Measurements from ENCODE around the gene GOLGA2. TPM values are rescaled to one million over a fixed set of nuclear protein-coding genes. Genes with fewer than 3 reads are reported as not detected.

GOLGA2 gene, protein sequence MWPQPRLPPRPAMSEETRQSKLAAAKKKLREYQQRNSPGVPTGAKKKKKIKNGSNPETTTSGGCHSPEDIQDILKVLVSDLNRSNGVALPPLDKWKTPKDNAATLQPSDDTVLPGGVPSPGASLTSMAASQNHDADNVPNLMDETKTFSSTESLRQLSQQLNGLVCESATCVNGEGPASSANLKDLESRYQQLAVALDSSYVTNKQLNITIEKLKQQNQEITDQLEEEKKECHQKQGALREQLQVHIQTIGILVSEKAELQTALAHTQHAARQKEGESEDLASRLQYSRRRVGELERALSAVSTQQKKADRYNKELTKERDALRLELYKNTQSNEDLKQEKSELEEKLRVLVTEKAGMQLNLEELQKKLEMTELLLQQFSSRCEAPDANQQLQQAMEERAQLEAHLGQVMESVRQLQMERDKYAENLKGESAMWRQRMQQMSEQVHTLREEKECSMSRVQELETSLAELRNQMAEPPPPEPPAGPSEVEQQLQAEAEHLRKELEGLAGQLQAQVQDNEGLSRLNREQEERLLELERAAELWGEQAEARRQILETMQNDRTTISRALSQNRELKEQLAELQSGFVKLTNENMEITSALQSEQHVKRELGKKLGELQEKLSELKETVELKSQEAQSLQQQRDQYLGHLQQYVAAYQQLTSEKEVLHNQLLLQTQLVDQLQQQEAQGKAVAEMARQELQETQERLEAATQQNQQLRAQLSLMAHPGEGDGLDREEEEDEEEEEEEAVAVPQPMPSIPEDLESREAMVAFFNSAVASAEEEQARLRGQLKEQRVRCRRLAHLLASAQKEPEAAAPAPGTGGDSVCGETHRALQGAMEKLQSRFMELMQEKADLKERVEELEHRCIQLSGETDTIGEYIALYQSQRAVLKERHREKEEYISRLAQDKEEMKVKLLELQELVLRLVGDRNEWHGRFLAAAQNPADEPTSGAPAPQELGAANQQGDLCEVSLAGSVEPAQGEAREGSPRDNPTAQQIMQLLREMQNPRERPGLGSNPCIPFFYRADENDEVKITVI
- total RNA-seq, result 120 TPM
- long read RNA-seq, transcript GOLGA2-210 (2 exons, 428 nt), result major isoform, 6 of 58 reads
- long read RNA-seq, partial matches to known transcripts, result 21 of 58 reads
- long read RNA-seq, other reads (novel, unspliced or antisense), result 31 of 58 reads

DNA sequence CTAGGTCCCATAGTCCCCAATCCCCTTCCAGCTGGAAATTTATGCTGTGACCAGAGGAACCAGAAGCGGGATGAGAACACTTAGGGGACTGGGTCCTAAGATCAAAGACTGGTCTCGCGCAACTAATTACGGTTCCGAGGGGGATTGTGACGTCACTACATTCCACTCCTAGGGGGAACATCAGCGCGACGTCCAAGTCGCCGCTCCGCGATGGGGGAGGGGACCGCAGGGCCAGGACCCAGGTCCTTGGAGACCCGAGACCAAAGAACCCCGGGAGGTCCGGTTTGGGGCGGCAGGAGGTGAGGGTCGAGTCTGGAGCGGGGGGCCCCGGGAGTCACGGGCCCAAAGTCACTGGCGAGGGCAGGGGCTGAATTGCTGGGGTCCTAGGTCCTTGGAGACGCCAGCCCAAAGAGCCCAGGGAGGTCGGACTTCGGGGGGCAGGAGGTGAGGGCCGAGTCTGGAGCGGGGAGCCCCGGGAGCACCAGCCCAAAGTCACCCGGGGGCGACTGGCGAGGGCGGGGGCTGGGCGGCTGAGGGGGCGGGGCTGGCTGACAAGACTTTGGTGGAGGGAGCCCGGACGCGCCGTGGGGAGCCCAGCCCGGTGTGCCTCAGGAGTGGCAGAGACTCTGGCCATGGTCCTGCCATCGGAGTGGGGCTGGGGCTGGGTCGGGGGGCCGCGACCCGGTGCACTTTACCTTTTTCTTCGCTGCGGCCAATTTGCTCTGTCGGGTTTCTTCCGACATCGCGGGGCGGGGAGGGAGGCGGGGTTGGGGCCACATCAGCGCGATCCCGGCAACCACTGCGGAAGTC, at the start of gene GOLGA2:
TSS of gene GOLGA2 (minus strand) at position 810 of the 810 bp plus-strand sequence. CDS start at position 779, 31 bp downstream.
- no peak for DNase-seq (ENCODE audit: low spot score)
- intact Hi-C loops (cut with DNase I), result loop anchor here (5.0 to 10.0 kb wide), 2 partner anchors 47 to 81 kb away; partner anchors contain the start of genes CIZ1, COQ4 and TRUB2

- intact Hi-C loops (cut with DNase I), result loop anchor here (5.0 kb wide), 1 partner anchor 47 kb away; the partner anchor contains the start of genes GOLGA2 and SWI5
- no peak for DNase-seq (ENCODE audit: low spot score)
These were observed 48.6 kb upstream of the GOLGA2 start for GRCh38 chr9:128324401-128324800.

DNA sequence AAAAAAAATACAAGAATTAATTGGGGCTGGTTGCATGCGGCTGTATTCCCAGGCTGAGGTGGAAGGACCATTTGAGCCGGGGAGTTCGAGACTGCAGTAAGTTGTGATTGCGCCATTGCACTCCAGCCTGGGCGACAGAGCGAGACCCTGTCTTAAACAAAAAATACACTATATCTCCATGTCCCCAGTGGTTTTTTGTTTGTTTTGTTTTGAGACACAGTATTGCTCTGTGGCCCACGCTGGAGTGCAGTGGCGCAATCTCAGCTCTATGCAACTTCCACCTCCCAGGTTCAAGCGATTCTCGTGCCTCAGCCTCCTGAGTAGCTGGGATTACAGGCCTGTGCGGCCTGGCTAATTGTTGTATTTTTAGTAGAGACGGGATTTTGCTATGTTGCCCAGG, 48.0 kb upstream of the GOLGA2 start:
- intact Hi-C loops (cut with DNase I), result loop anchor here (5.0 kb wide), 1 partner anchor 46 kb away; the partner anchor contains the start of genes GOLGA2 and SWI5
- no peak for DNase-seq (ENCODE audit: low spot score)

- intact Hi-C loops (cut with DNase I), result loop anchor here (5.0 kb wide), 1 partner anchor 46 kb away; the partner anchor contains the start of genes GOLGA2 and SWI5
- no peak for DNase-seq (ENCODE audit: low spot score)
These were observed 47.5 kb upstream of the GOLGA2 start for GRCh38 chr9:128323212-128323730.

DNA sequence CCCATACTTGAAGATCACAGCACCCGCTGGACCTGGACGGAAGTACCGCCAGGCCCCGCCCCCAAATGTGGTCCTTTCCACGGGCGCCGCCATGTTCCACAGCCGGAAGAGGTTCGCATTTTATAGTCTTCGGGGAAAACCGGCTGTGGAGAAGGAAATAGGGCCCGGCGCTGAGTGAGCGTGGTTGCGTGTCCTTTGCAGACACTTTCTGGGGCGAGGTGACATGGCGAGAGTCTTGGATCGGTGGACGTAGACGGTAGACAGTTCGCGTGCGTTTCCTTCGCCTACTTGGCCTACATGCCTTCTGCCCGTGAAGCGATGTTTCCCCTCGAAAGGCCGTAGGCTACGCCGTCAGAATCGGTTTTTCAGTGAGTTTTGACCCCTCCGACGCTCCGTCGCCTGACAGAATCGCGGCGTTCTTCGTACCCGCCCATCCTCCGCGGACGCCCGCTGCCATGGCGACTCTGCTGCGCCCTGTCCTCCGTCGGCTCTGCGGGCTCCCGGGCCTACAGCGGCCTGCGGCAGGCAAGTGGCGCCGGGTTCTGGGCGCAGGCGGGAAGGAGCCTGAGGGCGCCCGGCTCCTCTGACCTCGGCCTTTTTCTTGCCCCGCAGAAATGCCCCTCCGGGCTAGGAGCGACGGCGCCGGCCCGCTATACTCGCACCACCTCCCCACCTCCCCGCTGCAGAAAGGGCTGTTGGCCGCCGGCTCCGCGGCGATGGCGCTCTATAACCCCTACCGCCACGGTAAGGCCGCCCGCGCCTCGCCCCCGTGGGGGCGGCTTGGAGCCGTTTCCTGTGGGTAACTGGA, 46.8 kb upstream of the GOLGA2 start, which contains the start of the genes COQ4 and TRUB2:
TSS of gene COQ4 (plus strand) at position 436 of the 808 bp plus-strand sequence. CDS start at position 456, 20 bp downstream.
TSS of gene TRUB2 (minus strand) at position 44 of the 808 bp plus-strand sequence. CDS start at position 5, 39 bp downstream.
- peak; percentile 95 for DNase-seq (ENCODE audit: low spot score)
- intact Hi-C loops (cut with DNase I), result loop anchor here (5.0 kb wide), 1 partner anchor 45 kb away; the partner anchor contains the start of genes GOLGA2 and SWI5

GRCh38 chr9:128321879-128322403, 46.1 kb upstream of the GOLGA2 start:
- intact Hi-C loops (cut with DNase I), result loop anchor here (5.0 kb wide), 1 partner anchor 45 kb away; the partner anchor contains the start of genes GOLGA2 and SWI5
- DNase-seq (ENCODE audit: low spot score), result no peak

- intact Hi-C loops (cut with DNase I), result loop anchor here (5.0 kb wide), 1 partner anchor 44 kb away; the partner anchor contains the start of genes GOLGA2 and SWI5
- DNase-seq (ENCODE audit: low spot score), result no peak
These were observed 45.5 kb upstream of the GOLGA2 start for GRCh38 chr9:128321343-128321742.

GRCh38 chr9:128317629-128318028, 41.8 kb upstream of the GOLGA2 start:
- no peak for DNase-seq (ENCODE audit: low spot score)
- intact Hi-C loops (cut with DNase I), result no loop called here

DNA sequence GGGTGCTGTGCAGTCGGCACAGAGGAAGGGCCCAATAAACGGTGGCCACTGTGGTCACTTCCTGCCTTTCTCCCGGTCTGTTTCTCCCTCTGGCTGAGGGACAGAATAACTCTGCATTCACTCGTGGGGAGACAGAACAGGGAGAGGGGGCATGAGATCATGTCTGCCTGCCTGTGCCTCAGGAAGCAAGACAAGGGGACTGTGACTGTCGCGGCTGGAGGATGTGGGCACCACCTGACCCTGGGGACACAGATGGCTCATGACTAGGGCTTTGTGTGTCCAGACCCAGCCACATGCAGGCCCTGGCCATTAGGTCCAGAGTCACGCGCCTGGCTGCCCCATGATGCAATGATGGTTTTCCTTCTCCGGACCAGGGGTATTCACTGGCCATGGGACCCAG, 40.6 kb upstream of the GOLGA2 start:
- no peak for DNase-seq (ENCODE audit: low spot score)
- intact Hi-C loops (cut with DNase I), result no loop called here

- DNase-seq (ENCODE audit: low spot score), result no peak
- intact Hi-C loops (cut with DNase I), result no loop called here
These were observed 38.9 kb upstream of the GOLGA2 start for GRCh38 chr9:128314697-128315096.

GRCh38 chr9:128310461-128310860, 34.7 kb upstream of the GOLGA2 start:
- intact Hi-C loops (cut with DNase I), result no loop called here
- no peak for DNase-seq (ENCODE audit: low spot score)

DNA sequence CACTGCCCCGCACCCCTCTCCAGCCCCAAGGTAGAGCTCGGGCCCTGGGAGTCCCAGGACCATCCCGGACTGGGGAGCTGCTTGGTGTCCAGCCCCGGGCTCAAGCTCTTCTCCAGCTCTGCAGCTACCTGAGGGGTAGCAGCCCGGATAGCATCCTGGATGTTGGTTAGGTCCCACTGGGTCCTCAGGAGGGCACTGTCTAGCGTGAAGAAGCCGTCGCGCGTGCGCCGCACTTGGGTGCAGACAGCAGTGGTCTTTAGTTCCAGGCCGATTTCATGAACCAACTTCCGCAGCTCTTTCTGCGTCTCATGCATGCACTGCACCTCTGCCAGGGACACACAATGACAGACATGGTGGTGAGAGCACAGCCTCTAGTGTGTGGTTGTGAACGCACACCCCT, 33.7 kb upstream of the GOLGA2 start:
- no peak for DNase-seq (ENCODE audit: low spot score)
- intact Hi-C loops (cut with DNase I), result no loop called here

GRCh38 chr9:128304971-128305288, 29.1 kb upstream of the GOLGA2 start:
- intact Hi-C loops (cut with DNase I), result no loop called here
- DNase-seq (ENCODE audit: low spot score), result no peak

DNA sequence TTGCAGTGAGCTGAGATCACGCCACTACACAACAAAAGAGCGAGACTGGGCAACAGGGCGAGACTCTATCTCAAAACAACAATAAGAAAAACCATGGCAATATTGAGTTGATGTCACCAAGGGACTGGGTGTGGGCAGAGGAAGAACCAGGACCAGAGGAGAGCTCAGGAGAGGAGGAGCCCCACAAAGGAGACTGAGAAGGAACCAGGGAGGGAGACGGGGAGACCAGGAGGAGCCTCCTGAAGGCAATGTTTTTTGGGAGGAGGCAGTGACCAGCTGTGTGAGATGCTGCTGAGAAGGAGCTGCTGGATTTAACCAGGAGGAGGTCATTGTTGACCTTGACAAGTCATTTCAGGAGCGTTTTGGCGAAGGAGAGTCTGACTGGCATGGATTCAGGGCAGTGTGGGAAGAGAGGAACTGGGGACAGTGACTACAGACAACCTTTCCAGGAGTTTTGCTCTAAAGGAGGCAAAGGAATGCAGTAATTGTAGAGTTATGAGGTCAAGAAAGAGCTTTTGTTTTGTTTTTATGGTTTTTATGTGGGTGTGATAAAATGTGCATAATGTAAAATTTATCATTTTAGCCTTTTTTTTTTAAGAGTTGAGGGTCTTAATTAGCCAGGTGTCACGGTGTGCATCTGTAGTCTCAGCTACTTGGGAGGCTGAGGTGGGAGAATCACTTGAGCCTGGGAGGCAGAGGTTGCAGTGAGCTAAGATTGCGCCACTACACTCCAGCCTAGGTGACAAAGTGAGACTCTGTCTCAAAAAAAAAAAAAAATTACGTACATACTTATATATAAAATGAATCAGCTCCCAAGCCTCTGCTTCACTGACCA, 28.5 kb upstream of the GOLGA2 start:
- no peak for DNase-seq (ENCODE audit: low spot score)
- intact Hi-C loops (cut with DNase I), result no loop called here

GRCh38 chr9:128298535-128299482, 23.0 kb upstream of the GOLGA2 start:
- DNase-seq (ENCODE audit: low spot score), result no peak

More at GRCh38 chr9:128298535-128299482, 23.0 kb upstream of the GOLGA2 start:
- intact Hi-C loops (cut with DNase I), result loop anchor here (5.0 kb wide), 1 partner anchor 118 kb away; no protein-coding TSS in a partner anchor
